ENCODE data around the gene GALNT10. TPM values are rescaled to one million over a fixed set of nuclear protein-coding genes. Genes with fewer than 3 reads are reported as not detected.
"Not testable (repeated sequence)": the region's sequence is repeated elsewhere in the genome, so short reads cannot be mapped to it uniquely, and the experiment has no call there.

Gene GALNT10
- total and polyA plus RNA-seq, 10 of the 15 experiments (the other 5 are each of a cell fraction or from before 2014, with no cell fraction given) = 3.9 to 35.4 (median 15.5) TPM

GRCh38 chr5:154147666-154148065 is 42.9 kb upstream of the GALNT10 start (continued):
- no peak for TF ChIP-seq PKNOX1 (IDR thresholded peaks at IDR 0.05)
- TF ChIP-seq NFIC (IDR thresholded peaks at IDR 0.05; ENCODE audit: low read depth, low read length) = no peak
- TF ChIP-seq EGR1 (IDR thresholded peaks at IDR 0.05; ENCODE audit: borderline replicate concordance in 1 of 2, low read depth in 2 of 2, low read length in 2 of 2) = no peak
- TF ChIP-seq ZZZ3 (IDR thresholded peaks at IDR 0.05; ENCODE audit: control insufficient read depth, insufficient read length, low read depth) = no peak
- no peak for TF ChIP-seq NFYA (IDR thresholded peaks at IDR 0.05; ENCODE audit: borderline replicate concordance, low read depth, low read length)
- no peak for TF ChIP-seq HDAC2 (IDR thresholded peaks at IDR 0.05)
- TF ChIP-seq ZNF207 (IDR thresholded peaks at IDR 0.05; ENCODE audit: borderline replicate concordance) = no peak
- no peak for TF ChIP-seq SMARCA5 (IDR thresholded peaks at IDR 0.05)
- TF ChIP-seq IKZF2 (IDR thresholded peaks at IDR 0.05) = no peak
- no peak for TF ChIP-seq ZBTB33 (IDR thresholded peaks at IDR 0.05)
- TF ChIP-seq CREB1 (IDR thresholded peaks at IDR 0.05; ENCODE audit: low read depth) = no peak

GRCh38 chr5:154150471-154150870 is 40.1 kb upstream of the GALNT10 start:
- H3K36me3 ChIP-seq (ENCODE audit: control insufficient read depth in 2 of 2, insufficient read depth in 2 of 2, low read length in 1 of 2); H3K79me2 ChIP-seq (ENCODE audit: control insufficient read depth, insufficient read depth, low read length); SMC1A ChIA-PET (ENCODE audit: uncharacterized antibody, unreplicated experiment); H3K27ac ChIP-seq (ENCODE audit: control insufficient read depth, insufficient read depth); H3K4me1 ChIP-seq (ENCODE audit: control insufficient read depth, insufficient read depth, low read length); BruUV-seq (replicated peaks); H3K9ac ChIP-seq (ENCODE audit: control insufficient read depth, insufficient read depth, low read length); H2AFZ ChIP-seq (ENCODE audit: control insufficient read depth, low read depth, low read length); ATAC-seq; intact Hi-C loops (cut with micrococcal nuclease; ENCODE audit: unreplicated experiment); H3K27me3 ChIP-seq (replicated peaks in 1 of 2; ENCODE audit: control insufficient read depth in 2 of 2, insufficient read depth in 2 of 2, low read length in 1 of 2); H3K4me3 ChIP-seq; H3K9me3 ChIP-seq (replicated peaks; ENCODE audit: control insufficient read depth, insufficient read depth, low read length); H4K20me1 ChIP-seq (ENCODE audit: control insufficient read depth, insufficient read depth); H3K4me2 ChIP-seq (ENCODE audit: control insufficient read depth, insufficient read depth); DNase-seq (ENCODE audit: low read depth, low spot score); in situ Hi-C loops (cut with MboI); RAD21 ChIA-PET (ENCODE audit: unreplicated experiment); FAIRE-seq: not testable (repeated sequence)
- ChIA-PET POLR2A (interaction anchor here (0.7 kb wide), 1 partner anchor 28 kb away, joined by 4 read pairs; no protein-coding TSS in a partner anchor), CTCF (interaction anchor here (1.0 kb wide), 1 partner anchor 254 kb away, joined by 3 read pairs; no protein-coding TSS in a partner anchor)
- WGBS (ENCODE audit: insufficient coverage, insufficient replicate concordance, low lambda C conversion rate, missing lambda C conversion rate) = 53% methylated on average over 2 of the region's 2 CpGs
